Fibroblast of peridontal ligament (primary cell): ENCODE measurements around the gene CREB5.

Experiments
- DNase-seq: peaks from one replicate; pipeline ENCODE4 v3.0.0-alpha.2; 2010; ENCODE audit errors: extremely low read depth

Gene CREB5

GRCh38 chr7:28407651-28408050 is 4.7 kb upstream of the CREB5 start:
- peak; percentile 43 for DNase-seq

DNA sequence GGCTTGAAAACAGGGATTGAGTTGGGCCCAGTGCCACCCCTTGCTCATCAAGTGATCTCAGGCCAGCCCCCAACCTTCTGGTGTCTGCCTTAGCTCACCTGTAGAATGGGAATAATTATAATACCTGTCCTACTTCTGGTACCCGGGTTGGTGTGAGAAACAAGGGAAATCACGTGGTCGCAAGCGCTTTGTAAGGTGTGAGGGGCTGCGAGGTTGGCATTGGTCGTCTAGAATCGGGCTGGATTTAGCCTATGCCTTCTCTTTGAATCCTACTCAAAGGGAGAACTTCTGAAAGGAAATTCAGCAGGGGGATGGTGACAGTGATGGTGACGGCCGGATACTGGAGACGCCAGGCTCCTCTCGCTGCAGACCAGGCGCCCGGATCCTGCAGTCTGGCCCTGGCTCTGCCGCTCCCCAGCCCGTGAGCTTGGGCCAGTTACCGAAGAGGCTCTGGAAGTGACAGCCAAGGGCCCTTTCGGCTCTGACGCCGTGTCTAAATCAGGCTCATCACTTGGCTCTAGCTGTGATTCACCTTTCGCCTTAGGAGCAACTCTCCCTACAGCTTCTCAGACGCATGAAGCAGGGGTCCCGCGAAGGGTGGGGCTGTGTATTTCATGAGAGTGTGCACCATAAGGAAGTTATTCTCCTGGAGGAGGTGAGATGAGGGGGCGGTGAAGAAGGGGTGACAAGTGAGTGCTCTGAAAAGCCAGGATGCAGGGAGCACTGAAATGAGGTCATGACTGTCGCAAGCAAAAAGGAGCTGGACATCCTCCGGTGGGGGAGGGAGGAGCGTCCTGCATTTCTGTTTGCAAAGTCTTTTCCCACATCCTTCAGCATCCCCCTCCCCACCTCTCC is 4.0 kb upstream of the CREB5 start:
- no peak for DNase-seq

DNA sequence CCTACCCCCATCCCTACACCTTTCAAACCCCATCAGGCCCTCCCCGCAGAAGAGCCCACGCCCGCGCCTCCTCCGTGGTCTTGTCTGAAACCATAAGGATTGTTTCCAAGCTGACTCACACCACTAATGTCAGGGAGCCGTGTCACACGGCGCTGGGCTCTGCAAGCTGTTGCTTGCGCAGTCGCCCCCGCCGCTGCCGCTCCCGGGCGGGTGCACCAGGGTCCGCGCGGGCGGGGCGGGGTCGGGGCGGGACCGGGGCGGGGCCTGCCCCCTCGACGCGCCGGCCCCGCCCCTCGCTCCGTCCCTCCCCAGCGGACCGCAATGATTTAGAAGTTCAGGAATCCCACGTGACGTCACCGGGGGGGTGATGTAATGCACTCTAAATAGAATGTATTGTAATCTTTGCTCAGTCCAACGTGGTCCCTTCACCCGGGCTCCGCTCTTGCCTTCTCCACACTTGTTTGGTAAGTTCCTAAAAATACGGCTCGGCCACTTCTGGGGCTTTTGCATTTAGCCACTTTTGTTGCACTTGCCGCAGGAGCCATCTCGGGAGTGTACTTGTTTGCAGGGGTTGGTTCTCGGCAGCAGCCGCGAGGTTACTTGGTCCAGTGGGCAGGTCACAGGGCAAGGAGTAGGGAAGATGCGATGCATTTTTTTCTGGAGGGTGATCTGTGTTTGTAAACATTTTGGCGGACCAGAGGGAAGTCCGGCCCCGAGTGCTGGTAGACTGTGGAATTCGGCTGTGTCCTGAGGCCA is 3.2 kb upstream of the CREB5 start:
- peak; percentile 90 for DNase-seq

GRCh38 chr7:28409716-28410627 is 2.3 kb upstream of the CREB5 start:
- DNase-seq: no peak

- DNase-seq: peak; percentile 11
These were observed 1.4 kb upstream of the CREB5 start for GRCh38 chr7:28410628-28411531.

- DNase-seq: no peak
These were observed 693 bp downstream of the CREB5 start for GRCh38 chr7:28413011-28413410.

DNA sequence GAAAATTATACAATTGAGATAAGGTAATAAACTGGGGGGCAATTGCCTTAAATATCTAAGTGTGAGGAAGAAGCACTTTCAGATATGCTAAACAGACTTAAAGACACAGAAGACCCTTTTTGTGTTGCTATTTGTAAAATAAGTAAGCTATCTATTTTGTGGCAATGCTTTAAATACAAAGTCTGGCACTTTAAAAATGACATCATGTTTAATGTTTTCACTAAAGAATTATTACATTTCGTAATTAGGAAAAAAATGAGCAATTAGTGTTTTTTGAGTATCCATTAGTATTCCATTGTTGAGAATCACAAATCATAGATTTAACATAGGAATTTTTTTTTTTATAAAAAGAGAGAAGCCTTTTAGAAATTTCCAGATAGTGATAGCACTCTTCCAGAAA is 2.1 kb downstream of the CREB5 start:
- DNase-seq: no peak

DNA sequence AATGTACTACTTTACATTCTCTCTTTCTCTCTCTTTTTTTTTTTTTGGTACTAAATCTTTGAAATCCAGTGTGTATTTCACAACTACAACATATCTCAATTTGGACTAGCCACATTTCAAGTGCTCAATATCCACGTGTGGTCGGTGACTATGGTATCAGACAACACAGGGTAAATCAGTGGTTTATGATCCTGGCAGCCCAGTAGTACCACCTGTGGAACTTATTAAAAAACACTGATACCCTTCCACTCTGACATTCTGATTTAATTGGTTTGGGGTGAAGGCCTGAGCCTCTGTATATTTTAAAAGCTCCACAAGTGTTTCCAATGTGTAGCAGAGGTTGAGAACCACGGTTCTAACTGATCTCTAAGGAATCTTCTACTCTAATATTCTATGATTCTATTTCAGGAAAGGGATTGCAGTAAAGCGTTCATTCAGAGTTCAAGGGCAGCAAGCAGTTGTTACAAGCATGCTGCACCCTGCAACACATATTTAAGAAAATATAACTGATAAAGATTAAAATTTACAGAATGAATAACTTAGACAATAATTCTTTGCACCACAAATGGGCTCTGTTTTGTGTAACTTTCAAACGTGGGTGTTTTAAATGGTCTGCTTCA is 5.1 kb downstream of the CREB5 start:
- DNase-seq: no peak

DNA sequence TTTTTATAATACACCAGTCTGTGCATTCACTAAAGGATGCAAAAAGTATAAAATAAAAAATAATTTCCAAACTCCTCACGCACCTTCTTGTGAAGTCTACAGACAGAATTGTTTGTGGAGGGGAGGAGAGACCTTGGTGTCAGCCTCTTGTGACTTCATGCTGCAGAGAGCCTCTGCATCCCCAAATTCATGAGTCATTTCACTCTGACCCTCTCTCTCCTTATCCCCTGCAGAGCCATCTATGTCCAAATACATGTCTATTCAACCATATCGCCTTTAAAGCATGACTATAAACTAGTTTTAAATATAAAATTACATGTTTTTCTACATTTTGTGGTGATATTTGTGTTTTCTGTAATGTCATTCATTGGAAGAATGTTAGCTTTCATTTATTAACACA is 6.0 kb downstream of the CREB5 start:
- DNase-seq: no peak

DNA sequence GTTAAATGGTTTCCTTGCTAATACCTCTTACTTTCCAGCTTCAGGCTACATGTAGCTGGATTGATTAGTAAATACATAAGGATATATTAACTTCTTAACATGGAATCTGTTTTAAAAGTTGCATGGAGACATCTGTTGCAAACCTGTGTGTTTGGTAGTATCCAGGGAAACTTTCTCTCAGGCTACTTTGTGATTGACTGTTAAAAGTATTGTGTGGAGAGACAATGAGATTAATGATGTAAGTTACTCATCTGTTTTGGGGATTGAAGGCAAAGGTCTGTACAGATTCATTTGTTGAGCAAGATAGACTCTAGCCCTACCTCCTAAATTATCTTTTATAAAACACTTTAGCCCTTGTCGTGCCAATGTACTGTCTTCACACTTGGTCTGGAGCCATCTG is 6.6 kb downstream of the CREB5 start:
- no peak for DNase-seq

- DNase-seq: peak; percentile 84
These were observed 7.4 kb downstream of the CREB5 start for GRCh38 chr7:28419716-28420115.

DNA sequence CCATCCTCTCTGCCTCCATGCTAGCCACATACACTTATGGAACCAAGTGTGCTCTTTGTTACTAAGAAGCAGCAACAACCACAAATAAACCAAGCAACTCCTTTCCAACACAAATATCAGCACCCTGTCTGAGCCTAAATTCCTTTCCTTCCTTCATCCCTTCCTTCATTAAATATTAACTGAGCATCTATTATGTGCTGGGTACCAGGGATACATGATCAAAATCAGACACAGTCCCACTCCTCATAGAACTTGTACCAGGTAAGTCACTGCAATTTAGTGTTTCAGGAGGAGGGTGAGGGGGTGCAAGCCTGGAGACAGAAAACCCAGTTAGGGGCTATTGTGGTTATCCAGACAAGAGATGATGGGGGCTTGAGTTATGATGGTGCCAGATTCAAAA is 10.8 kb downstream of the CREB5 start:
- DNase-seq: no peak

GRCh38 chr7:28423918-28424514 is 11.7 kb downstream of the CREB5 start:
- DNase-seq: no peak

DNA sequence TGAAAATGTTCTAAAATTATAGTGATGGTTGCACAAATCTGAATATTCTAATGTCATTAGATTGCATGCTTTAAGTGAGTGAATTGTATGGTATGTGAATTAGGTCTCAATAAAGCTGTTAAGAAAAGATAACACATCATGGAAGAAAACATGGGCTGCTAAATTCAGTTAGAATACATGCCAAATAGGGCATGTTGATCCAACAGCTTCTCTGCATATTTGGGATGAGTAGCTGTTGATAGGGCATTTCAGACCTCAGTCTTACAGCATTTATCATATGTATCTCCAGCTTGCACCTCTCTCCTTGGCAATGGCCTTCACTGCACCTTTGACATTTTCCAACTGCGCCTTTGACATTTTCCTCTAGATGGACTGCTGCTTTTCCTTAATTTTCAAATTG is 13.2 kb downstream of the CREB5 start:
- DNase-seq: no peak

DNA sequence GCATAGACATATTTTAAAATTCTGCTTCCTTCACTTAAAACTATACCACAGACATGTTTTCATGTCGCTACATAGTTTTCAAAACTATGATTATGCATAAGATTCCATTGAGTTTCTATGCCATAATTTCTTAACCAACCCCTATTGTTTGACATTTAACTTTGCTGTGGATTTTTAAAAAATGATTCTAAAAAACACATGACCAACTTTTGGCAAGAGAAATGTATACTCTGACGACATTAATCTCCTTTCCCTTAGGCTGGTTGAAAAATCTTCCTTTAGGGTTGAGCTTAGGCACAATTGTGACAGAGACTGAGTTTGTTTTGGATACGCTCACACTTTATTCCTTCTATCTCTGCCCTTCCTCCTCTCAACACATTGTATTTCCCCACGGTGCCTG is 14.9 kb downstream of the CREB5 start:
- no peak for DNase-seq

- DNase-seq: no peak
These were observed 18.3 kb downstream of the CREB5 start for GRCh38 chr7:28430616-28431015.

GRCh38 chr7:28432105-28432504 is 19.8 kb downstream of the CREB5 start:
- no peak for DNase-seq

DNA sequence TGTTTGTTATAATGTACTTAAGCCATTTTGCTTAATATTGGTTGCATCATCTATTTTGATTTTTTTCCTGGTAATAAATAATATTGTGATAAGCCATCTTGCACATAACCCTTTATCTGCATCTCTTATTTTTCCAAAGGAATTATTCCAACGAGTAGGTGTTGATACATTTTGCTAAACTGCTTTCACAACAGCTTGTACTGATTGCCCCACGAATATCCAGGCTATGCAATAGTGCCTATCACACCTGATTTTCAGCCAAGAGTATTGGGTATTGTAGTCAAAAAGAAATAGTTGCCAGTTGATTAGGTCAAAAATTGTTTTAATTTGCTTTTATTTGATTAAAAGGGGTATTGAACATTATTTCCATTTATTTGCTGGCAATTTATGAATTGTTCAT is 20.7 kb downstream of the CREB5 start:
- no peak for DNase-seq

DNA sequence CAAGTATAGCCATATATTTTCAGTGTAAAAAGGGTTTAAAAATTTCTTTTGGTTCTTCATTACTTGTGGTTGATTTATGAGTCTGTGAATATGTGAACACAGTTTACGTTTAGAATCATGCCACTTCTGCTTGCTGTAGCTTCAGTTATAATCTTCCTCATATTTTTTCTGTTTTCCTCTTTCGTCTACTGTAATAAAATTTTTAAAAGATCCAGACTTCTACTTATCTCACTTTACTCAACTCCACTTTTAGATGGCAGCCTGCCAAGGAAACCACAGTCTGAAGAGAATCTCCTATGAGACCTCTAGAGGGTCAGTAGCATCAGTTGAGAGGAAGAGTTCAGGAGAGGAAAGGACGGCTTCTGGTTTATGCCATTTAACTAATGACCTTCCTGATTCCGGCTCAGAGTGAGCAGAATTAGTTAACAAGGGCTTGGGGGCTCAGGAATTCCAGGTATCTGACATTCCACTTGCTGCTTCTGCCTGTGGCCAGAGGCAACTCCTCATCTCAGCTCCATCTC is 21.4 kb downstream of the CREB5 start:
- DNase-seq: no peak

GRCh38 chr7:28434510-28434909 is 22.2 kb downstream of the CREB5 start:
- no peak for DNase-seq
